Dermis blood vessel endothelial cell (primary cell): Measurements from ENCODE around the gene PRKCZ. TPM values are rescaled to one million over a fixed set of nuclear protein-coding genes. Genes with fewer than 3 reads are reported as not detected.
"Not testable (repeated sequence)": the region's sequence is repeated elsewhere in the genome, so short reads cannot be mapped to it uniquely, and the experiment has no call there.

Experiments used
- DNase-seq: peaks from one replicate; pipeline ENCODE4 v3.0.0; 2010
- total RNA-seq: library from RNA; depleted of rRNA; stranded (reverse); fragments of >200 nt; gene quantifications from 2 replicates; pipeline ENCODE4 v1.2.3, GENCODE V29; 2014

PRKCZ gene
- total RNA-seq, 1 donor from 2014 or later: 22.8 TPM

DNA sequence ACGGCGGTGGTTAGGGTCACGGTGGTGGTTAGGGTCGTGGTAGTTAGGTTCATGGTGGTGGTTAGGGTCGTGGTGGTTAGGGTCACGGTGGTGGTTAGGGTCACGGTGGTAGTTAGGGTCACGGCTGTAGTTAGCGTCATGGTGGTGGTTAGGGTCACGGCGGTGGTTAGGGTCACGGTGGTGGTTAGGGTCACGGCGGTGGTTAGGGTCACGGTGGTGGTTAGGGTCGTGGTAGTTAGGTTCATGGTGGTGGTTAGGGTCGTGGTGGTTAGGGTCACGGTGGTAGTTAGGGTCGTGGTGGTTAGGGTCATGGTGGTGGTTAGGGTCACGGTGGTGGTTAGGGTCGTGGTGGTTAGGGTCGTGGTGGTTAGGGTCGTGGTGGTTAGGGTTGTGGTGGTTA is 71.6 kb downstream of the PRKCZ start:
- DNase-seq: not testable (repeated sequence)

- no peak for DNase-seq
Observed at GRCh38 chr1:2124446-2125198, 74.4 kb downstream of the PRKCZ start.

GRCh38 chr1:2125350-2126211 is 75.4 kb downstream of the PRKCZ start:
- DNase-seq: no peak

- no peak for DNase-seq
Observed at GRCh38 chr1:2126331-2127186, 76.3 kb downstream of the PRKCZ start.

DNA sequence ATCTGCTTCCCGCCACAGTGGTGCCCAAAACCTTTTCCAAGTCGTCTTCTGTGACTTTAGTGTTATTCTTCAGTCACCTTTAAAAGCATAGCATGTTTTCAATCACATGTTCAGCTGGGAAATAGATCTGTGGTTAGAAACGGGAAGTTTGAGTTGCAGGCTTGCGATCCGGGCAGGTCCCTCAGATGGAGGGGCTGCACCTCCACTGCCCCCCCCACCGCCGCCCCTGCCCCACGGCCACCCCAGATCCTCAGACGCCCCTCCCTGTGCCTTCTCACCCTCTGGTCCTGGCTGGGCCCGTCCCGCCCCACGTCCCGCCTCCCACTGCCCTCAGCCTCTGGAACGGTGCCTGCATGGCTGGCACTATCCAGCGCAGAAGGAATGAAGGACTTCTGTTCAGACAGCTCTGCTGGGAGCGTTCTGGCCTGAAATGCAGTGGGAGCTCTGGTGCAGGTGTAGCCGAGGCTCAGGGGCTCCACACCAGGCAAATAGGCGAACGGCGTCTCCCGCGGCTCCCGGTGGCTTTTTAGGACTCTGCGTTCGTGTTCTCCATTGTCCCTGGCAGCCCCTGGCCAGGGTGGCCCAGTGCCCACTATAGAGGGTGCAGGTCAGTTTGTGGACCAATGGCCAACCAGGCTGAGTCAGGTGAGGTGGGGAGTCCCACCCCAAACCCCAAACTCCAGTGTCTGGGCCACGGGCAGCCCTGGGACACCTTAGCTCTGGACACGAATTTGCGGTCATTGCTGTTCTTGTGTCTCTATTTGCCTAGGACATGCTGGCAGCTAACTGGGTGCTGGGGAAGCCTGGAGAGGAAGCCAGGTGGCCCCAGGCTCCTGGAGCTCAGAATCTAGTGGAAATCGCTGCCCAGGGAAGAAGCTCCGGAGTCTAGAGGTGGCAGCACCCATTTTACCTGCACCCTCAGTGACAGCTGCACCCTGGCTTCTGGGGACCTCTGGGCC is 77.3 kb downstream of the PRKCZ start:
- no peak for DNase-seq

DNA sequence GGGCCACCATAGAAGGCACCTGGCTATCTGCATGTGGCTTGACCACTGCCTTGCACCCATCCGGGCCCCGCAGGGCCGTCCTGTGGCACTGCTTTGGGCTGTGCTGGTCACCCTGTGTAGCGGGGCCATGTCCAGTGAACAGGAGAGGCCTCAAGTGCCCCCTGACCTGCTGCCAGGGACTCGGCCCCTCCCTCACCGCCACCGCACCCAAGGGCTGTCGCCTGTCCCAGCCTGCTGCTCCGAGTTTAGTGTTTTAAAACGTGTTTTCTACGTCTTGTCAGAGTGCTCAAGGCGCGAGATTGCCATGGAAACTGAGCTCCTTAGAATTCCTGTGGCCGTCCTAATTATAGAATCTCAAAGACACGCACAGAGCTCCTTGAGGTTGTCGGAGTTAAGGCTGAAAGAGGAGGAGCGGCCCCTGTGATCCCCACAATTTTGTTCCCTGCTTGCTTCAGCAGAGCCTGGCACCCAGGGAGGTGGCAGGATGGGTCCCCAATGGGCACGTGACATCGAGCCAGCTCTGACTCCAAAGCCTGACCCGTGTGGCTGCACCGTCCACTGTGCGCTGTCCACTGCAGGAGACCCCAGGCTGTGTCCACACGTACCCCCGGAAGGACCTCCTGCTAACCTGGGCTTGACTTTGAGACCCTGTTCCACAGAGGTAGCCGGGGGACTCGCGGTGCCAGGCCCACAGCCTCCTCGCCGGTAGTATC is 78.1 kb downstream of the PRKCZ start:
- DNase-seq: no peak

- no peak for DNase-seq
Observed at GRCh38 chr1:2129256-2129943, 79.2 kb downstream of the PRKCZ start.

GRCh38 chr1:2130156-2130555 is 79.9 kb downstream of the PRKCZ start:
- no peak for DNase-seq

- no peak for DNase-seq
Observed at GRCh38 chr1:2130871-2131289, 80.7 kb downstream of the PRKCZ start.

DNA sequence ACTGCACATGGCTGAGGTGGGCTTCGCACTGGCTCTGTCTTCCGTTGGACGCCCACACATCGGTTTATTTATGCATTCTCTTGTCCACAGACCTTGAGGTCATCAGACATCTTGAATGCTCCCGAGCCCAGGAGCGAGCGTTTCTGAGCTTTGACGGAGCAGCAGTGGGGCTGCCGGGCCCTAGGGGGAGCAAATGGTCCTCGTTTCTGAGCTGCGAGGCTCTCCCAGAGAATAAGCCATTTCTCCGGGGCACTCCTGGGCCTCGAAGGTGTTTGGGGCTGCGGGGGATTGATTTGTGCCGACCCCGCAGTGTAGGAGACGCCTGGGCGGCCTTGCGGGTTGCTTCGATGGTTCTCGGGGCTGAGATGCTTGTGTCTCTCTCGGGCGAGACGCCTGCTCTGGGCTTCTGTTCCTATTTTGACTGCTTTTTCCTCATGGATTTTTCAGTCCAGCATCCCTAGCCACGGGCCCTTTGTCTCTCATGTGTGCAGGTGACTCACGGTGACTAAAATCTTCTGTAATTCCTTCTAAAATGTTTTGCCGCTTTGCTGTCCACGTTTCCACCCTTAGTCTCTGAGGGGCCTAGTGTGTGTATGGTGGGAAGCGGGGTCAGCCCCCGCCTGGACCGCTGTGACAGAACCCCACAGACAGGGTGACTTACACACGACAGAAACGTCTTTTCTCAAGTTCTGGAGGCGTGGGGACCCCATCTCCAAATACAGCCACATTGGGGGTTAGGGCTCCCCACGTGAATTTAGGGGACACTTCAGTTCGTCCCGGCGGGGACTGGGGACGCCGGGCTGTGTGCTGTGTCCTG is 82.2 kb downstream of the PRKCZ start:
- DNase-seq: peak; percentile 51

DNA sequence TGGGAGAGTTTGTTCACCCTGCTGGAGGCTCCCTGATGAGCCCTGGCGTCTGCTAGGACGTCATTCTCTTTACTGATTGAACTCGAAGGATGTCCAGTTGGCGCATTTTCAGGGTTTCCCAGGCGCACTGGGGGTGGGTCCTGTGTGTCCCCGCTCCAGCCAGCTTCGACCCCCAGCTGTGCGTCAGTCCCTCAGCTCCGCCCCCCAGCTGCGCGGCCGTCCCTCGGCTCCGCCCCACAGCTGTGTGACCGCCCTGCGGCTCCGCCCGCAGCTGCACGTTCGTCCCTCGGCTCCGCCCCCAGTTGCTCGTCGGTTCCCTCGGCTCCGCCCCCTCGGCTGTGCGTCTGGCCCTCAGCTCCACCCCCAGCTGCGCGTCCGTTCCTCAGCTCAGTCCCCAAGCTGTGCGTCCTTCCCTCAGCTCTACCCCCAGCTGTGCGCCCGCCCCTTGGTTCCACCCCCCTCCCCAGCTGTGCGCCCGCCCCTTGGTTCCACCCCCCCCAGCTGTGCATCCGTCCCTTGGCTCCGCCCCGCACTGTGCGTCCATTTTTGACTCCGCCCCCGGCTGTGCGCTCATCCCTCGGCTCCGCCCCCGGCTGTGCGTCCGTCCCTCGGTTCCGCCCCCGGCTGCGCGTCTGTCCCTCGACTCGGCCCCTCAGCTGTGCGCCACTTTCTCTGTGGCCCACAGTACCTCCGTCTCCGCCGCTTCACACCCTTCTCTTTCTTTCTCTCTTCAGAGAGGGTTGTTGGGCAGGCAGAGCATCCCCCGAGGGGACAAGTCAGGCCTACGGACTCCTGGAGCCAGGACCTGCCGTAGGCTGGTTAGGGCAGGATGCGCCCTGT is 83.0 kb downstream of the PRKCZ start:
- peak; percentile 96 for DNase-seq

DNA sequence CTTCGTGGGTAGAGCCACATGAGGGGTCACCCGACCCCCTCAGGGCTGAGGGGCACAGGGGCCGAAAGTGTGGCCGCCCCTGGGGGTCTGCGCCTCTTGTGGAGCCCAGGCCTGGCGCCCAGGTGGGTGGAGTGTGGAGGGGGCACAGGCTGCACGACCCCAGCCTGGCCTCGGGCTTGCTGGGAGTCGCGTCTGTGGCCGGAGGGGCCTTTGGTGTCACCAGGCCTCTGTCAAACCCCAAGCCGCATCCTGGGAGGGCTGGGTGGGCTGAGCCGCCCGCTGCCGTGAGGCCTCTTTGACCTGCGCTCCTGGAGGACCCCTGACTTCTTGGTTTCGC is 83.6 kb downstream of the PRKCZ start:
- DNase-seq: no peak

DNA sequence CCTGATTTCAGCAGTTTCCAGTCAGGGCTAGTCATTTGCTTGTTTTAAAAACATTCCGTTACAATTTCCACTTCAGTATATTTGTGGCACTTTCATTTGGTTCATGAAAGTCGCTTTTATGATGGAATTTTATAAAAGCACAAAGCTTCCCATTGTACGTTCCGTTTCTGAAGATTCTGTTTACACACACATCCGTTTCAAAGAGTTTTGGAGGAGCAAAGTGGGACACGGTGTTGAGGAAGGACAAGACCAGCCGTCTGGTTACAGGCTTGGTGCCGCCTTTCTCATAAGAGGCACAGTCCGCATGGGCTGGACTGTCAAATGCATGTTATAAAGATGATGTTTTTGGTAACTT is 84.0 kb downstream of the PRKCZ start:
- DNase-seq: no peak

- DNase-seq: no peak
Observed at GRCh38 chr1:2134621-2135307, 84.6 kb downstream of the PRKCZ start.

GRCh38 chr1:2135441-2135841 is 85.2 kb downstream of the PRKCZ start:
- peak; percentile 16 for DNase-seq

DNA sequence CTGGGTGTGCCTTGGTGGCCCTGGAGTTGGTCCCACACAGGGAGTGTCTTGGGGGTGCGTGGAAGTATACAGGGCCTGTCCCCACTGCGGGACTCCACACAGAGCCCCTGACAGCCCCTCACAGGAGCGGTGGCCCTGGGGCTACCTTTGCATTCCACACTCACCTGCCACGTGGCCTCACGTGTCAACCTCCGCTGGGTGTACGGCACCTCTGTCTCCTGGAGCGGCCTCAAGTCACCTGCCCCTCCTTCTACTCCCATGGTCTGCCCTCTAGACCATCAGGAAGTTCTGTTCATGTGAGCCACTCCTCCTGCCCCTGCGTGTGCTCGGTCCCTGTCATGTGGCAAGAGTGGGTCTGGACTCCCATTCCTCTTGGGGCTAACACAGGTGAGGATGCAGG is 85.7 kb downstream of the PRKCZ start:
- no peak for DNase-seq

DNA sequence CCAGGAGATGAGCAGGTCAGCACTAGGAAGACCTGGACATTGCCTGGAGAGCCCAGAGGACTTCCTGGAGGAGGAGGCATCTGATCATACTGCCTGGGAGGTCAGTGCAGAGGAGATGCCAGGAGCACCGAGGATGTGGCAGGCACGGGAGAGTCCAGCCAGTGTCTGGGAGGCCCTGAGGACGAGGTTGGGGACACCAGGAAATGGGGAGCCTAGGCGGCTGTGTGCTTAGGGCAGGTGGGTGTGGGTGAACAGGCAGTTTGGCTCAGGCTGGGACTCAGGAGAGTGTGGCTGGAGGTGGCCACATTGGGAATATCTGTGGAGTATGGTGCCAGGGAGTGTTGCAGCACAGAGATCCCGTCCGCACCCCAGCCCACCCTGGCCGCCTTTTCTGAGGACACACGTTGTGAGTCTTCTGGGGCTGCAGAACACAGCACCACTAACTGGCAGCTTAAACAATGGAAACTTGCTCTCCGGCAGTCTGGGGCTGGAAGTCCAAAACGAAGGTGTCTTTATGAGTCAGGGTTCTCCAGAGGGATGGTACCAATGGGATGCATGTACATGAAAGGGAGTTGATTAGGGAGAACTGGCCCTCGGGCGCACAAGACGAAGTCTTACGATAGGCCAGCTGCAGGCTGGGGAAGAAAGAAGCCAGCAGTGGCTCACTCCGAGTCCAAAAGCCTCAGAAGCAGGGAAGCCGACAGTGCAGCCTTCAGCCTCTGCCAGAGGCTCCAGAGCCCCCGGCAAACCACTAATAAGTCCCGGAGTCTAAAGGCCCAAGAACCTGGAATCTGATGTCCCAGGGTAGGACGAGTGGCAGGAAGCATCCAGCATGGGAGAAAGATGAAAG is 86.4 kb downstream of the PRKCZ start:
- no peak for DNase-seq
